Immature natural killer cell (primary cell): Measurements from ENCODE around the gene YIF1B. TPM values are rescaled to one million over a fixed set of nuclear protein-coding genes. Genes with fewer than 3 reads are reported as not detected.
"Not testable (repeated sequence)": the region's sequence is repeated elsewhere in the genome, so short reads cannot be mapped to it uniquely, and the experiment has no call there.

ENCODE experiments used
- DNase-seq, 3 donors: peaks; one replicate each; pipeline ENCODE4 v3.0.0; 2022; ENCODE audit warnings: mixed read lengths in 1 of 3
- H3K27ac Mint-ChIP-seq, 6 donors: one replicate each; pipeline ENCODE4 v1.8.0; 2020; ENCODE audit warnings: mixed read lengths in 6 of 6, mild to moderate bottlenecking in 5 of 6, inconsistent platforms in 4 of 6, moderate library complexity in 3 of 6
- H3K27me3 Mint-ChIP-seq, 3 donors: one replicate each; pipeline ENCODE4 v1.8.0; 2020 to 2021; ENCODE audit warnings: low read depth in 3 of 3, mild to moderate bottlenecking in 3 of 3, mixed read lengths in 3 of 3, moderate library complexity in 3 of 3, inconsistent platforms in 1 of 3
- H3K36me3 Mint-ChIP-seq, 3 donors: one replicate each; pipeline ENCODE4 v1.8.0; 2020; ENCODE audit warnings: mixed read lengths in 3 of 3, inconsistent platforms in 2 of 3, mild to moderate bottlenecking in 2 of 3
- H3K4me1 Mint-ChIP-seq, 2 donors: one replicate each; pipeline ENCODE4 v1.8.0; 2020; ENCODE audit warnings: inconsistent platforms in 2 of 2, mild to moderate bottlenecking in 2 of 2, mixed read lengths in 2 of 2, moderate library complexity in 1 of 2
- H3K4me3 Mint-ChIP-seq, 5 donors: one replicate each; pipeline ENCODE4 v1.8.0; 2020; ENCODE audit warnings: mild to moderate bottlenecking in 5 of 5, mixed read lengths in 5 of 5, inconsistent platforms in 3 of 5, moderate library complexity in 3 of 5
- H3K9me3 Mint-ChIP-seq, 6 donors: one replicate each; pipeline ENCODE4 v1.8.0; 2020; ENCODE audit warnings: mild to moderate bottlenecking in 6 of 6, mixed read lengths in 6 of 6, inconsistent platforms in 4 of 6, moderate library complexity in 3 of 6
- polyA plus RNA-seq, 3 donors: library from polyadenylated mRNA; unstranded; fragments of 300-500 nt; fragmentation: Illumina TruSeq; gene quantifications; one replicate each; pipeline ENCODE4 v1.2.3, GENCODE V29; 2021

Gene YIF1B
- polyA plus RNA-seq, 3 donors from 2014 or later, result 47.7 to 82.5 (median 54.9) TPM

DNA sequence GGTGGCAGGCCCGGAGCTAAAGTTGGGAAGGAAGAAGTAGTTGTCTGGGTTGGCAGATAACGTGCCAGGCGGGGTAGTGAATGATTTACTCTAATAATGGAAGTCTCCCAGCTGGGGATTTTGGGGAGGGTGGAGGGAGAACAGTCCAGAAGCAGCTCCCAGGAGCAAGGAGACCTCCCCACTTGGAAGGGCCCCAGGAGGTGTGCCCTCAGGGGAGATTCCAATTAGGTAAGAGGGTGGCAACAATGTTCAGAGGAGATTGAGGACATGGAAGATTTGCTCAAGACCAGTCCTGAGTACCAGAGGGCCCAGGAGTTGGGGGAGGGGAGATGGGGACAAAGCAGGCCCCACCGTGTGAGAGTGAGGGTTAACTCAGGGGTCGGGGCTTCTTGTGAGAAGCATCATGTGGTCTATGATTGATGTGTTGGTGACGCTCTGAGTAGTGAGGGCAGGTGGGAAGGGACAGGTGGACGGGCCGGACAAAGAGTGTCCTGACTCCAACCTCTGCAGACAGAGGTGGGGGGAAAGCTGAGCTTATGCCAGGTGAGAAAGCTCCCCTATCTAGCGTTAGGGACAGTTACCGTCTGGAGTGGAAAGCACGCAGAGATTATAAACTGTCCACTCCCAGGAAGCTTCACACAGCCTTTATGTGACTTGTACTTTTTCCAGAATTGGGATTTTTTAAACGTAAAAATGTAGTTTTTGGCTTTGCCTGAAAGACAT, 47.8 kb downstream of the YIF1B start:
- DNase-seq, result no peak
- Mint-ChIP-seq H3K36me3 (no peaks in the 10 kb centered on the region), H3K27me3 (peaks cover 11 to 18% (median 11%) of the 10 kb centered on the region in 3 donors), H3K4me1 (peaks cover 10 to 13% of the 10 kb centered on the region in 2 donors), H3K9me3 (no peaks in the 10 kb centered on the region), H3K27ac (no peak overlapping the region), H3K4me3 (no peak overlapping the region)

DNA sequence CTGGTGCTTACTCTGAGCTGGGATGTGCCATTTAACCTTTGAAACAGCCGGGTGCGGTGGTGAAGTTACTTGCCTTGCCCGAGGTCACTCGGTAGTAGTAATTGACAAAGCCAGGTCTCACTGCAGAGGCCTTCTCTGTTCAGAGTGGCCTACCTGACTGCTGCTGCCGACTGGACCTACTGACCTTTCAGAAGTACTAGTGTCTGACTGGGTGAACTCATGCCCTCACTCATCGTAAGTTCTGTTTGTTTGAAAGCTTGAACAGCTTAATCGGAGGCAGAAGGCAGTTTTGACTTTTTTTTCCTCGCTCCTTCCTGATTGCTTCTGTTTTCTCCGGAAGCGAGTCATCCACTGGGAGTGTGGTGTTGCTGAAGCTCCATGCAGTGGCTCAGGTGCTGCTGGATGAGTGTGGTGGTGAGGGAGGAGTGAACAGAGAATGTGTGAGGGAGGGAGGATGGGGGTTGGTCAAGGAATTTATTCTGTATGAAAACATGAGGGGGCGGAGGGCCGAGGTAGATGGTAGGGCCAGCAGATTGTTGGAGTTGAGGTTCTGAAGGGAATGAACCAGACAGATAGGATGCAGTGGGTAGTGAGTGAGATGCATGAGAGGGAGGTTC, 48.7 kb downstream of the YIF1B start:
- H3K27me3 Mint-ChIP-seq, result peaks cover 11 to 21% (median 11%) of the 10 kb centered on the region in 3 donors
- H3K4me1 Mint-ChIP-seq, result peaks cover 10 to 13% of the 10 kb centered on the region in 2 donors
- H3K36me3 Mint-ChIP-seq, result no peaks in the 10 kb centered on the region
- H3K9me3 Mint-ChIP-seq, result no peaks in the 10 kb centered on the region
- DNase-seq, result no peak
- no peak overlapping the region for H3K27ac Mint-ChIP-seq
- H3K4me3 Mint-ChIP-seq, result peak overlapping the region in 1 of 5 donors; percentile 20

- H3K4me1 Mint-ChIP-seq, result peaks cover 10 to 13% of the 10 kb centered on the region in 2 donors
- H3K27ac Mint-ChIP-seq, result no peak overlapping the region
- H3K4me3 Mint-ChIP-seq, result no peak overlapping the region
- DNase-seq, result no peak
- no peaks in the 10 kb centered on the region for H3K9me3 Mint-ChIP-seq
- peaks cover 11 to 18% (median 11%) of the 10 kb centered on the region in 3 donors for H3K27me3 Mint-ChIP-seq
- no peaks in the 10 kb centered on the region for H3K36me3 Mint-ChIP-seq
Observed at GRCh38 chr19:38265921-38266429, 49.8 kb downstream of the YIF1B start.

GRCh38 chr19:38265213-38265861, 50.4 kb downstream of the YIF1B start:
- DNase-seq, result no peak
- H3K27me3 Mint-ChIP-seq, result peaks cover 8 to 16% (median 11%) of the 10 kb centered on the region in 3 donors
- no peak overlapping the region for H3K27ac Mint-ChIP-seq
- H3K36me3 Mint-ChIP-seq, result no peaks in the 10 kb centered on the region
- peaks cover 10 to 13% of the 10 kb centered on the region in 2 donors for H3K4me1 Mint-ChIP-seq
- no peaks in the 10 kb centered on the region for H3K9me3 Mint-ChIP-seq
- peak overlapping the region; percentile 59 to 80 (median 70) for H3K4me3 Mint-ChIP-seq

GRCh38 chr19:38264486-38265212, 51.1 kb downstream of the YIF1B start, which contains the start of gene SPINT2:
TSS of gene SPINT2 (plus strand) at chr19:38264573. CDS start at chr19:38264893, 320 bp downstream.
- peak within 1 kb of the TSS; percentile 68 to 81 (median 77) for H3K4me3 Mint-ChIP-seq
- no peak within 1 kb of the TSS for H3K27ac Mint-ChIP-seq
- H3K27me3 Mint-ChIP-seq, result peaks cover 8 to 16% (median 11%) of the 10 kb centered on the region in 3 donors
- H3K9me3 Mint-ChIP-seq, result no peaks in the 10 kb centered on the region
- H3K4me1 Mint-ChIP-seq, result peaks cover 10 to 13% of the 10 kb centered on the region in 2 donors
- DNase-seq, result peak in 1 of 3 donors; percentile 6
- no peaks in the 10 kb centered on the region for H3K36me3 Mint-ChIP-seq

DNA sequence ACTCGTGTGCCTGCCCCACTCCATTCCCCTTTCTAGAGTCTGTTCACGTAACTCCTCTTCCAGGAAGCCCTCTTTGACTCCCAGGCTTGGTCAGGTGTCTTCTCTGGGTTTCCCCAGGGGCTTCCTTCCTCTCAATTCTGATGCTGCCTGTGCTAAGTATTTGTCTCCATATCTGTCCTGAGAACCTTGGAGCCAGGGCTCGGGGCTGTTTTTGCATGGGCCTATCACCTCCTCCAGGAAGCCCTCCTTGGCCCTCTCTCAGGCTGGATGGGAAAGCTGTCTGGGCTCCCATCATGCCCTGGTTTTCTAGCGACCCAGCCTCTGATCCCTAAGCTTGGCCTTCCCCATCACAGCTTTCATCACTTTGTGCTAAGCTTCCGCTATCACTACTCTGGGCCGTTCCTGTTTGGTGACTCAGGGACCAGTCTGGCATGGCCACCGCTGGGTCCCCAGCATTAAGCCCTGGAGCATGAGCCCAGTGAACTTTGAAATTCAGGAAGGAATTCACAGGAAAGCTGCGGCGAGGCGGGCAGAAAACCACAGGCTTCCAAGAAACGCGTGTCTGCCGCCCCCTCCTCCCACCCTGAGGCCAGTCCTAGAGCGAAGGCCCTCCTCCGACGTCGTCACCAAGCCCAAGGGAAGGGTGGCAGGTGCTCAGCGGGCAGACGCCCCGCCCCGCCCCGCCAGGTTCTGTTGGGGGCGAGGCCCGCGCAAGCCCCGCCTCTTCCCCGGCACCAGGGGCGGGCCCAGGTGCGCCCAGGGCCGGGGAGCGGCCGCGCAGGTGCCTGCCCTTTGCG, 51.9 kb downstream of the YIF1B start:
- peaks cover 8 to 16% (median 11%) of the 10 kb centered on the region in 3 donors for H3K27me3 Mint-ChIP-seq
- H3K27ac Mint-ChIP-seq, result no peak overlapping the region
- H3K4me3 Mint-ChIP-seq, result peak overlapping the region; percentile 64 to 81 (median 71)
- peaks cover 10 to 13% of the 10 kb centered on the region in 2 donors for H3K4me1 Mint-ChIP-seq
- peak in 2 of 3 donors; percentile 2 to 7 for DNase-seq
- no peaks in the 10 kb centered on the region for H3K36me3 Mint-ChIP-seq
- no peaks in the 10 kb centered on the region for H3K9me3 Mint-ChIP-seq

DNA sequence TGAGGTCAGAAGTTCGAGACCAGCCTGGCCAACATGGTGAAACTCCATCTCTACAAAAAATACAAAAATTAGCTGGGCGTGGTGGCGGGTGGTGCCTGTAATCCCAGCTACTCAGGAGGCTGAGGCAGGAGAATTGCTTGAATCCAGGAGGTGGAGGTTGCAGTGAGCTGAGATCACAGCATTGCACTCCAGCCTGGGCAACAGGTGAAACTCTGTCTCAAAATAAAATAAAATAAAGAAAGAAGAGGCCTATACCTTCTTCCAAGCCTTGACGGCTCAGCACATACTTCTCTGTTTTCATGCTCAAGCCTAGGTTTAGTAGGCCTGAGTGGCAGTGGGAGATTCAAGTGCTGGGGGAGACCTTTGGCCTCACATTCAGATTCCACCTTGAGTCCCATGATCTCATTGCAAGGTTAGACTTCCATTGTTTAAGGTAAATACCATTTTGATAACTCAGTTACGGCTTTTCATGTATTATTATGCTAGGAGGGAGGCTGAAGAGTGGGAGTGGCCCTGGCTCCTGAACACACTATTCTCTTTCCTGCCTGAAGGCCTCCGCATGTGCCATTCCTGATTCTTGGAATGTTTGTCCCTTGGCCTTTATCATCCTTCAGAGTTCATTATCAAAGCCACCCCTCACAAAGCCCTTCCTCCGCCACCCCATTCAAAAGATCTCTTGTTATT, 53.0 kb downstream of the YIF1B start:
- H3K4me3 Mint-ChIP-seq, result peak overlapping the region in 2 of 5 donors; percentile 2 to 26

GRCh38 chr19:38261942-38262341, 53.8 kb downstream of the YIF1B start:
- peaks cover 10 to 13% of the 10 kb centered on the region in 2 donors for H3K4me1 Mint-ChIP-seq
- H3K4me3 Mint-ChIP-seq, H3K9me3 Mint-ChIP-seq, H3K36me3 Mint-ChIP-seq, H3K27ac Mint-ChIP-seq, DNase-seq: not testable (repeated sequence)
- peaks cover 8 to 18% (median 11%) of the 10 kb centered on the region in 3 donors for H3K27me3 Mint-ChIP-seq

More for the DNA sequence above, 53.0 kb downstream of the YIF1B start:
- no peak for DNase-seq
- peaks cover 10 to 13% of the 10 kb centered on the region in 2 donors for H3K4me1 Mint-ChIP-seq
- no peaks in the 10 kb centered on the region for H3K9me3 Mint-ChIP-seq
- no peaks in the 10 kb centered on the region for H3K36me3 Mint-ChIP-seq
- H3K27me3 Mint-ChIP-seq, result peaks cover 8 to 14% (median 11%) of the 10 kb centered on the region in 3 donors
- H3K27ac Mint-ChIP-seq, result no peak overlapping the region

DNA sequence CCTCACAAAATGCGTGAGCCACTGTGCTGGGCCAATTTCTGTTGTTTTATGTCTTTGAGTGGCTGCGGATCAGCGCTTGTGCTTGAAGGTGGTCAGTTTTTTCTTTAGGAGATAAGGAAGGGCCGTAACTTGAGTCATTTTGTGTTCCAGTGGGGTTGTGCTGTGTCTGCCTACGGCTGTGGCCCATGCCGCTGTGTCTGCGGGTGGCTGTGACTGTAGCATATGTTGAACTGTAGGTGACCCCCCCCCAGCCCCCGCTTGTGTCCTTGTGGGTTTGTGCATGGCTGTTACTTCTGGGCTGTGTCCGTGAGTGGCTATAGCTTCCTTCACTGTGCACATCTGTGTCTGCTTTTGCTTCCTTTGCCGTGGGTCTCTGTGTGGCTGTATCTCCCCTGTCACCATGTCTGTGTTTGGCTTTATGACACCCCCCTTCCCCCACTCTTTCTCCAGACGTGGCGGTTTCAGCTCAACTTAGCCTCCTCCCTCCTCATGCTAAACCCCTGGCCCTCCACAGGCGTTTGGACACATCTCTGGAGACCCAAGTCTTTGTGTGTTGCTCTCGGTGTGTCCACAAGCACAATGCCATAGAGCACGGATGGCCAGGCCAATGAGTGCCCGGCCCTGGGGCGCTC, 60.2 kb downstream of the YIF1B start:
- DNase-seq, result no peak
- H3K27ac Mint-ChIP-seq, result no peak overlapping the region
- no peak overlapping the region for H3K4me3 Mint-ChIP-seq
- peaks cover 0 to 2% (median 0%) of the 10 kb centered on the region in 6 donors for H3K9me3 Mint-ChIP-seq
- no peaks in the 10 kb centered on the region for H3K4me1 Mint-ChIP-seq
- H3K27me3 Mint-ChIP-seq, result peaks cover 3 to 13% (median 10%) of the 10 kb centered on the region in 3 donors
- H3K36me3 Mint-ChIP-seq, result no peaks in the 10 kb centered on the region

DNA sequence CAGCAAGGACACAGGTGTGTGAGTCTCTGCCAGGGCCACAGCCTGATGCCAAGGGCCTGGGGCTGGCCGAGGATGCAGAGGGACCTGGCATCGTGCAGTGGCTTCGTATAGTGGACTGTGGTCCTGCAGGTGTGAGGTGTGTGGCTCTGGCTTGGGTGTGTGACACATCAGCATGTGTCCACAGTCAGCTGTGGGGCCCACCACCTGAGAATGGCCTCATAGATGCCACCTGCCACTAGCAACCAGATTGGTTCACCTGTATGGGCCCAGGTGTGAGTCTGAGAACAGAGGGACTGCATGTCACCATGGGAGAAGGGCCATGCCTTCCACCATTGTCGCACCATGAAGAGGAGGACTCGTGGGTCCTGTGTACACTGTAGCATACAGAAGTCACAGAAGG, 62.0 kb downstream of the YIF1B start:
- Mint-ChIP-seq H3K4me3 (no peak overlapping the region), H3K36me3 (no peaks in the 10 kb centered on the region), H3K27me3 (peaks cover 3 to 13% (median 12%) of the 10 kb centered on the region in 3 donors), H3K4me1 (no peaks in the 10 kb centered on the region), H3K27ac (no peak overlapping the region), H3K9me3 (peaks cover 0 to 2% (median 0%) of the 10 kb centered on the region in 6 donors)
- no peak for DNase-seq
